GM18519 (cell line): Measurements from ENCODE around the gene GMNN.

Experiments
- ATAC-seq: cut with Tn5 transposase; IDR thresholded peaks from one replicate; pipeline ENCODE4 v1.9.1; 2021; ENCODE audit warnings: mild to moderate bottlenecking, moderate library complexity; ENCODE audit not compliant: unreplicated experiment, low FRiP score

GMNN gene

DNA sequence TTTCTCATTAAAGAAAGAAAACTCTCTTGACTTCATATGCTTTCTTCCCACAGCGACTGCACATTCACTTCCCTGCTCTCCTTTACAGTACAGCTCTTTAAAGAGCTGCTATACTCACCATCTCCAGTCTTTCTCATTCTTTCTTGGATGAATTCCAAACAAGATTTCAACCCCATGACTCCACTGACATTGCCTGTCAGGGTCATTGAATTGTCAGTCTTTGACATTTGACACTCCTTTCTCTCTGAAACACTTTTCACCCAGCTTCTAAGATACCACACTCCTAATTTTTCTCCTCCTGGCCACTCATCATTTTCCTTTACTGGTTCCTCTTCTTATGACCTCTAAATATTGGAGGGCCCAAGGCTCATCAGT is 24.8 kb downstream of the GMNN start:
- ATAC-seq, result no peak

DNA sequence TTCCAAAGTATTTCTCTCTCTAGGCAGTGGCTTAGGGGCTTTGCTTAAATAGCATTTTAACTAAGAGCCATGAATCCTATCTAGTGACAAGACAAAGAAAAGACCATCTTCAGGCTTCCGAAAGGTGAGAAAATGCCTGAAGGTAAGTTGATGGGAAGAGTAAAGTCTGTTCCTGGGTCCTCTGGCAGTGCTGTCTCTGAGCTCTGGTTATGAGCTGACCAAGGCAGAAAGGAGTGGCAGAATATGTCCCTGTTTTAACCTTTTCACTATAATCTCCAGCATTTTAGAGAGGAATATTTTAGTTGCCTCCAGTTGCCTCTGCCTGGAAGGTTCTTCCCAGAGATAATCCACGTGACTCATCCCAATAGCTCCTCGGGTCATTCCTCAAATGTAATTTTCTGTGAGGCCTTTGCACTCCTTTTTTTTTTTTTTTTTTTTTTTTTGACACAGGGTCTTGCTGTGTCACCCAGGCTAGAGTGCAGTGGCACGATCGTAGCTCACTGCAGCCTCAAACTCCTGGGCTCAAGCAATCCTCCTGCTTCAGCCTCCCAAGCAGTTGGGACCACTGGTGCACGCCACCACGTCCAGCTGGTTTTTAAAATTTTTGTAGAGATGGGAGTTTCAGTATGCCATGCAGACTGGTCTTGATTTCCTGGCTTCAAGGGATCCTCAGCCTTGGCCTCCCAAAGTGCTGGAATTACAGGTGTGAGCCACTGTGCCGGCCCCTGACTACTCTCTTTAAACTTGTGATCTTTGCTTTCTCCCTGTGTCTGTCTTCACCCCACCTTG is 27.7 kb downstream of the GMNN start:
- ATAC-seq, result no peak

DNA sequence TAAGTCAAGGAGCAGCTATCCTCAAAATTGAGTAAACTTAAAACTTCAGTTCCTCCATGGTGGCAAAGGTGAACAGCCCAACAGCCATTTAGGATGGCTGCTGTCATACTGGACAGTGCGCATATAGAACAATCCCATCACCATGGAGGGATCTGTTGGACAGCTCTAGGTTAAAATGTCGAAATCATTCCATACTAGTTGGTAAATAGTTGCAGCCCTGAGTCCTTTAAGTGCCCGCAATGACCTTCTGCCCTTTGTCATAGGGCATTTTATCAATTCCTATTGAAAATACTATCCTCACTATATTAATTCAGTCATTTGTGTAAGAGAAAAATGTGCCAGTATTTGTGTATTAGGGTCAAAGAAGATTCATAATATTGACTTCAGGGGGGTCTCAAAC is 32.8 kb downstream of the GMNN start:
- ATAC-seq, result no peak

DNA sequence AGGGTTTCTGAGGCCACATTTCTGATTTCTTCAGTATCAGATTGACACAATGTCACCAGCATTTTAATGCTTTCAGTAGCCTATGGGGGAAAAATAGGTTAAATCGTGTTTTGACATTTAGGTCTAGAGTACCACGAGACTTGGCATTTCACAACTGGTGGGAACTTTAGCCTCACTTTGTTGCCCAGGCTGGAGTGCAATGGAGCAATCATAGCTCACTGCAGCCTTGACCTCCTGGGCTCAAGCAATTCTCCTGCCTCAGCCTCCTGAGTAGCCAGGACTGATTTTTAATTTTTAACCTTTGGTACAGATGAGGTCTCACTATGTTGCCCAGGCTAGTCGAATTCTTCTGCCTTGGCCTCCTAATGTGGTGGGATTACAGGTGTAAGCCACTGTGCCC is 35.0 kb downstream of the GMNN start:
- no peak for ATAC-seq

DNA sequence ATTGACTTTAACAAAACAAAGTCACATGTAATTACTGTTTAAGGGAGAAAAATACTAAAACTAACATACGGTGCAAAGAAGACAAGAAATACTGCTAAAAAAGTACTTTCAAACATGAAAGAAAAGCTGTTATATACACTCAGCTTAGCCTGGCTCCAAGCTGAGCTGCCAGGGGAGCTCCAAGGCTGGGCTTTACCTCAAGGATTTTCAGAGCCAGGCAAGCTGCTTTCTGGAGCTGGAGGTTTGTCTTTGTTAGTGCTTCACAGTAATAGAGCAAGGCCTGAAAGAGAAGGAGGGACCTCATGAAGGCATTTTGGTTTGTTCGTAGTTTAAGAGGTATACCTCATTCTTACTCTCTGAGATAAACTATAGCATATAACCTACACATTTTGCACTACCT is 43.6 kb downstream of the GMNN start:
- ATAC-seq, result no peak

DNA sequence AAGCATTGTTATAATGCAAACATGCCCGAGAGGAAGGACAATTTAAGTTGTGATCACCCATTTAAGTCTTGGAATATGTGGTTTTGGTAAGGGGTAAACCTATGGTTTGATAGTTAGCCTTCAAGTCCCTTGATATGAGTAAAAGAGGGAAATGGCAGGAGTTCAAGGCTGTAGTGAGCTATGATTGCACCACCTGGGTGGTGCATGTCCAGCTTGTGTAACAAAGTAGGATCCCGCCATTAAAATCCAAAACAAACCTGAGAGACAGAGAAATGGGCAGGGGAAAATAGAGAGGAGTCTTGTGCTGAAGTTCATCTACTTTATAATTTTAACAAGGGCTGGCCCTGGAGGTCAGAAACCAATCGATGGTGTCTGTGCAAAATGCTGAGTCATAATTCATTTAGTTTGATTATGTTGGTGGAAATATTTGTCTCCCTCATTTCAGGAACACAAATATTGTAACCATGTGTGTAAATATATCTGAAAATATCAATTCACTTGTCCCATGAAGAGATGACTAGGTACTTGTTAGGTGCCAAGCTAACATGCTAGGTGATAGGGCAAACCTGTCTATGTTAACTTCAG is 47.2 kb downstream of the GMNN start:
- ATAC-seq, result no peak

DNA sequence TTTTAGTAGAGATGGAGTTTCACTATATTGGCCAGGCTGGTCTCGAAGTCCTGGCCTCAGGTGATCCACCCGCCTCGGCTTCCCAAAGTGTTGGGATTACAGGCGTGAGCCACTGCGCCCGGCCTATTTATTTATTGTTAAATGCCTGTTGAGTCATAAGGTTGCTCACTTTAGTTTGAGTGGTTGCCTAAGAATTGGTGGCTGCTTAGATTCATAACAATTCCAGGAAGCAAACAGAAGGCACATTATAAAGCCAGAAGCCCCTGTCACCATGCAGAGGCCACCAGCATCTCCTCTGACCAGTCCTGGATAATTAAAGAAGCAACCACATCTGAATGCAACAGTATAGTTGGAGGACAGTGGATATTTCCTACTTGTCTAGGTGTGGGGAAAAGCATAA is 48.0 kb downstream of the GMNN start:
- ATAC-seq, result no peak

DNA sequence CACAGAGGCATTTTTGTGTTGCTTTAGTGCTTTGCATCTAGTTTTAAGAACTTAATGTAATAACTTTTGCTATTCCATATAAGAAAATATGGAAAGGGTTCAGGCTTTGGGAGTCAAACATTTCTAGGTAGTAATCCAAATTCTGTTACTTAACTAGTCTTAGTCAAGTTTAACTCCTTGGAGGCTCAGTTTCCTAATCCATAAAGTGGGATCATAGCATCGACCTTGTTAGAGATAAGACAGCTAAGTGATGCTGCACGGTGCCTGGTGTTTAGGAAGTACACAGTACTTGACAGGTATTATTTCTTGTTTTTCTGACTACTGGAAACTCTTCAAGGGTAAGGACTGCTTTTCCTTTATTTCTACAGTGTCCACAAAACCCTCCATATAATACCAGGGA is 48.4 kb downstream of the GMNN start:
- no peak for ATAC-seq

DNA sequence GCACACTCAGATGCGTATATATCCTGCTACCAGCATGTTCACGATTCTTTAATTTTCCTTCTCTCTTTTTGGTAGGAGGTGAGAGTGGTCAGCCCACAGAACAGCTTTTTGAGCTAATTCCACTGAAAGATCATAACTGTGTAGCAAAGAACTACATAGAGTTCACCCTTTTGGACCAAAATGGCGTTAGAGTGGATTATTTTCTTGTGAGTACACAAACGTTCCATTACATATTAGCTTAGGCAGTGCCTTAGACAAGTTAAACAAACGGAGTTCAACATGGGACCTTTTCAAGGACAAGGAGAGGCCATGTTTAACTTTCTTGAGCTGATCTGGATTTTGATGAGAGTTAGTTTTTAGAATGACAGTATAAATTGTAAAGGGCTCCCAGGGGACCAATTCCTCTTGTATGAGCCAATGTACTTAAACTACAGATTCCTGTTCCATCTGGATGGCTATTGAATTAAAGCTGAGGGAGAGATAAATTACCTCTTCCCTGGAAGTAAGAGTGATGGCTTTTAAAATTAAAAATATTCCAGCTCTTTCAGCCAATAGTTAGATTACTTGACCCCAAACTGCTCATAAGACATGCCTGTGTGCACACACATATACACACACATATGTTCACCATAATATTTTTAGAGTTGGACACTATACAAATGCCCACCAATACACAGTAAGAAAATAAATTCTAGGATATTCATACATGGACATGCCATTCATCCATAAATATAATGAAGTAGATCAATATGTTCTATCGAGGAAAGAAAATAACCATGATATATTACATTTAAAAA is 49.6 kb downstream of the GMNN start:
- no peak for ATAC-seq

DNA sequence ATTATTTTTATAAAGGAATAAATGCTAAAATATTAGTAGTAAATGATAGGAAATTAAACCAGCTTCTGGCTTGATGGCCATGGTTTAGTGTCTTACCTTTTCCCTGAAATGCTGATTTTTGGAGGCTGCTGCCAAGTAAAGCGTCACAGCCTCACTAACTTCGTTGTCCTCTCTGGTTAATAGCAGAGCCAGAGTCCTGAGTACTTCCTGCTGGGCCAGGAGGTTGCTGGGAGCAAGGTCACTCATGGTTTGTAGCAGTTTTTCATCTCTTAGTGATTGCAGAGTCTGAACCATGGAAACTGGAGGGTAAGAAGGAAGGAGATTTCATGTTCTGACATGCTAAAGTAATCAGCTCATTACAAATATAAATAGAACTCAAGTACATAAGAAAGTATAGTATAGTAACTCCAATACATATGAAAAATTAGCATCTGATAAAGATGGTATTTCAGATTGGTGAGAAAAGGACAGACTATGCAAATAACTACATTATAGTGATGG is 50.4 kb downstream of the GMNN start:
- no peak for ATAC-seq

DNA sequence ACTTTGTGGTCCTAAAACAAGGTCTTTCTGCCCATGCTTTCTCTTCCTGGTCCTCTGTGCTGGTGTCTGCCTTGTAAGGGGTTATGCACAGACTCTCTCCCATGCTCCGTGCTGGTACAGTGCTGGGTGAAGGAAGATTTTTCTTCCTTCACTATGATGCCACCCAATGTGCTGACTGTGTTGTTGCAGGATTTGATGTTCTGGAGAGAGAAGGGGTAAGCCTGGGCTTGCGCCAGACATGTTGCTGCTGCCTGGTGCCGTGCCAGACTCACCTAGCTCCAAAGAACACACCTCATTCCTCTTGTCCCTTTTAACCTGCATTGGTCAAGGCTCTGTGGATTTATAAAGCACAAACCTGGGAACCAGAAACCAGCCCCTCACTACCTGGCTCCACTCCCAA is 52.4 kb downstream of the GMNN start:
- no peak for ATAC-seq

DNA sequence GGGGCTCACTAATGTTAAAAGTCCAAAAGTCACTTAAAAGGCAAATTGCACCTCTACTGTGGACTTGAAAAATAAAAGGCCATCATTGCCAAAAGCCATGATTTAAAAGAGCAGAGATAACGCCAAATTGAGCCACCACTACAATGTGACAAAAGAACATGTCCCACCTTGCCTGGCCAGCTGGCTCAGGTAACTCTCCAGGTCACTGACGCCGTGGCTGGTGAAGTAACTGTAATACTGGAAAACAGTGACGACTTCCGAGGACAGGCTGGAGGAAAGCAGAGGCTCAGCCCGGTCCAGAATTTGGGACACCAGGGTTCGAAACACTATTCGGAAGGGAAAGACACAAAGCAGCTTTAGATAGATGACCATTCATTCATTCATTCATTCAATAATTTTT is 53.2 kb downstream of the GMNN start:
- ATAC-seq, result no peak

DNA sequence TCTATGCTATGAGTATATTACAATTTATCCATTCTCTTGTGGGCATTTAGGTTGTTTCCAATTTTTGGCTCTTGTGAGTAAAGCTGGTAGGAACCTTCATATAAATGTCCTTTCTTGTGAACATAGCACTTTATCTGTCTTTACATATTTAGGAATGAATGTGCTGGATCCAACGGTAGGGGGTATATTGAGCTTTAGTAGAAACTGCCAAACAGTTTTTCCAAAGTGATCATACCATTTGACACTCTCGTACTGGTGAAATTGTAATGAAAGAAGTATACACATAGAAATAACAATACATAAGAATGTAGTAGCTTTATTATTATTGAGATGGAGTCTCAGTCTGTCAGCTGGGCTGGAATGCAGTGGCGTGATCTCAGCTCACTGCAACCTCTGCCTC is 54.9 kb downstream of the GMNN start:
- no peak for ATAC-seq

DNA sequence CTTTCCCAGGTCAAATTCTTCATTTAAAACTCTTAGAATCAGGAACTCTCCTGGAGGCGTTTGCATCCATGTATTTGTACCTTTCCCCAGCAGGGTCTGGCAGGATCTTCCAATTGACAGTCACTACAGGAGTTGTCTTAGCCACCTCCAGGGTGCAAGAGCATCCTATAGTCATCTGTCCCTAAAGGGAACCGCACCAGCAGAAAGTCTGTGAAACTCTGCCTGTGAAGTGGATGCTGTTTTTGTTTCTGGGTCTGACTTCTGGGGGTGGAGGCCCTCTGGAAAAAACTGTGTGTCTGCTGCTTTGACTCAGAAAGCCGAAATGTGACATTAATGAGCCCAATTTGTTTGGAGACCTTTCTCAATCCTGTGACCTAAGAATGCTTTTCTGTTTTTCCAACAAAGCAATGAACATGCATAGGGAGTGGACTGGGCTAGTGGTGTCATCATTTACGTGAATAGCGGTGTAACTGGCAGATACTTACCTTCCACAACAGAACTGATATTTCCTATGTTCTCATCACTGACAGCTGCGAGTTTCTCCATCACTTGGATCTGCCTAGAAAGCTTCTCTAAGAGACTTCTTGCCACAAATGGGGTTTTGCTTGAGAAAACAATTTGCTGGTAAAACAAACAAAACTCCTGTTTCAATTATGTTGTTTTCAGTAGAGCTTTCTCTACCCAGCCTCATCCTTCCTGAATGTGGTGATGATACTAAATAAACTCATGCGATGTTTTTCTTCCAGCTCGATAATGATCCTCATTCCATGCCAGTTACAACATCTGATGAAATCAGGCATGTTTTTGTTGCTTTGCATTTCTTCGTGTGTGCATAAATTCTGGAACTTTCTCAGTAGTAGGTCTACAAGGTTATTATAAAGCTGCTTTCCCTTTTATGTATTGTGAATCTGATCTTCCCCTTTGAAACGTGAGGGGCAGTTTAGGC is 57.3 kb downstream of the GMNN start:
- no peak for ATAC-seq

DNA sequence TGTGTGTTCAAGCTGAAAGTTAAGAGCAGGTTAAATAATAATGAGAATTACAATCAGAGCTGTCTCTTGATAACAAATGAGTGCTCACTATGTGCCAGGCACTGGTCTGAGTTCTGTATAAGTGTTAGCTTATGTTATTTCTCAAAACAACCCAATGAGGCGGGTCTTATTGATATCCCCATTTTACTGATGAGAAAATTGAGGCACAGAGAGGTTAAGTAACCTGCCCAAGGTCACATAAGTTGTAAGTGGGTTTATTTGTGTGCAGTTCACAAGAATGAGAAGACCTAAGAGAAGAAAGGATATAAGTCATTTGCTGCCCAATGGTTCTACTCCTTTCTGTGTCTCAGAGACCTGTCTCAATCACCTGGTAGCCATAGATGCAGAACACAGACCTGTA is 58.1 kb downstream of the GMNN start:
- no peak for ATAC-seq

DNA sequence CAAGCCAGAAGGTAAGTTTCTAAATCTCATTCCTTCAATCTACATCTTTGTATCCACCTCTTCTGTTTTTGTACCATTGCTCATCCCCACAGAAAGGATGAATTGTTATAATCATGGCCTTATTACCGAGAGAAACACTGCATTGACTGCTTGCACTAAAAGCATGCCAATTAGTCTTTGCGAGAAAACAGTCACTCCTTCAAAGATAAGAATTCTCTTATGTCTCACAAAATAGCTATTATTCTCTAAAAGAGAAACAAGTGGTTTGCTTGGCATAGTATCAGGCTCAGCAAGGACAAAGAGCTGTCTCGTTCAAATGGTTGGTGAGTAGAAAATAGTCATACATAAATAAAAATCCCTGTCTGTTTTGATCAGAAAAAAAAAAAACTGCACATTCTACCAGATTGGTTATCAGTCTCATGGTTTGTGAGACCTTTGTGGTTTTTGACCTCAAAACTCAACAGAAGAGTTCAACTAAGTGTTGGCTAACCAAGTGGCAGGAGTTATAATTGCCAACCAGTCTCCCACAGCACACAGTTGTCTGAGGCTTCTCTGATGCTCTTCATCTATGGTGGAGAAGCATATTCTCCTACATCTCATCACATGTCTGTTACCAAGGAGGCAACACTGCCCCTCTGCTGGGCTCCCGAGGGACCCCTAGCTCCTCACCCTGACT is 59.1 kb downstream of the GMNN start:
- ATAC-seq, result no peak
